ENCODE results near the gene PGAP6. TPM values are rescaled to one million over a fixed set of nuclear protein-coding genes. Genes with fewer than 3 reads are reported as not detected.
"Not testable (repeated sequence)": the region's sequence is repeated elsewhere in the genome, so short reads cannot be mapped to it uniquely, and the experiment has no call there.

The PGAP6 gene
- total RNA-seq, 2 donors from 2014 or later, result 104 to 115 TPM

DNA sequence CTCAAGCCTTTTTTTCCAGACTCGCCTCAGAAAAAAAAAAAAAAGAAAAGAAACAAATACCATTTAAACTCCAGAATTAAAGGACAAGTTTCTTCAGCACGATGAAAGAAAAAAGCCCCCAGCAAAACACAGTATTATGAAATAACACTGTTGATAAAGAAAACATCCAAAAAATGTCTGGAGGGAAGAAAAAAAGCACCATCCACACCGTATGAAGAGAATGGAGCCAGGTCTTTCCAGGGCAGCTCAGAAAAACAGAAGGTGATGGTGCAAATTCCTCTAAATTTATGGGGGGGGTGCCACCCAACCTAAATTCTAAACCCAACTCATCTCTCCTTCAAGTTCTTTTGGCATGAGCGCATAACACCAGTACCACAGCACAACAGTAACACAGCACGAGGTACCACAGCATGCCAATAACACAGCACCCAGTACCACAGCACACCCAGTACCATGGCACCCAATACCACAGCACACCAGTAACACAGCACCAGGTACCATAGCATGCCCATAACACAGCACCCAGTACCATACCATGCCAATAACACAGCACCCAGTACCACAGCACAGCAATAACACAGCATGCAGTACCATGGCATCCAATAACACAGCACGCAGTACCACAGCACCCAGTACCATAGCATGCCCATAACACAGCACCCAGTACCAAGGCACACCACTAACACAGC lies 48.2 kb downstream of the PGAP6 start:
- TF ChIP-seq, protein P1, sequence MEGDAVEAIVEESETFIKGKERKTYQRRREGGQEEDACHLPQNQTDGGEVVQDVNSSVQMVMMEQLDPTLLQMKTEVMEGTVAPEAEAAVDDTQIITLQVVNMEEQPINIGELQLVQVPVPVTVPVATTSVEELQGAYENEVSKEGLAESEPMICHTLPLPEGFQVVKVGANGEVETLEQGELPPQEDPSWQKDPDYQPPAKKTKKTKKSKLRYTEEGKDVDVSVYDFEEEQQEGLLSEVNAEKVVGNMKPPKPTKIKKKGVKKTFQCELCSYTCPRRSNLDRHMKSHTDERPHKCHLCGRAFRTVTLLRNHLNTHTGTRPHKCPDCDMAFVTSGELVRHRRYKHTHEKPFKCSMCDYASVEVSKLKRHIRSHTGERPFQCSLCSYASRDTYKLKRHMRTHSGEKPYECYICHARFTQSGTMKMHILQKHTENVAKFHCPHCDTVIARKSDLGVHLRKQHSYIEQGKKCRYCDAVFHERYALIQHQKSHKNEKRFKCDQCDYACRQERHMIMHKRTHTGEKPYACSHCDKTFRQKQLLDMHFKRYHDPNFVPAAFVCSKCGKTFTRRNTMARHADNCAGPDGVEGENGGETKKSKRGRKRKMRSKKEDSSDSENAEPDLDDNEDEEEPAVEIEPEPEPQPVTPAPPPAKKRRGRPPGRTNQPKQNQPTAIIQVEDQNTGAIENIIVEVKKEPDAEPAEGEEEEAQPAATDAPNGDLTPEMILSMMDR (conservative IDR thresholded peaks at IDR 0.05), result no peak
- Mint-ChIP-seq H3K27me3 (ENCODE audit: insufficient read depth) (no peaks in the 10 kb centered on the region), H3K4me1 (no peaks in the 10 kb centered on the region), H3K36me3 (ENCODE audit: low read depth) (peaks cover 10% of the 10 kb centered on the region), H3K27ac (no peak overlapping the region), H3K9me3 (no peaks in the 10 kb centered on the region), H3K4me3 (no peak overlapping the region)
- no peaks in the 10 kb centered on the region for H3K4me1 ChIP-seq (ENCODE audit: control insufficient read depth, insufficient read depth, low read length)
- H3K36me3 ChIP-seq (ENCODE audit: control insufficient read depth, insufficient read depth, low read length), result no peaks in the 10 kb centered on the region
- no peaks in the 10 kb centered on the region for H3K27me3 ChIP-seq (ENCODE audit: control insufficient read depth, insufficient read depth, low read length, poor library complexity, severe bottlenecking)
- H3K27ac ChIP-seq (ENCODE audit: low read depth, low read length), result no peak overlapping the region
- DNase-seq, result no peak
- H3K4me3 ChIP-seq (ENCODE audit: low read length), result no peak overlapping the region
- WGBS, 2 experiments (ENCODE audit: insufficient coverage in 1 of 2, insufficient read length in 1 of 2), result 96 to 100% methylated on average over 1 to 4 of the region's 6 CpGs
- H3K9ac ChIP-seq (ENCODE audit: extremely low read depth, low read length, poor library complexity, severe bottlenecking), result no peak overlapping the region
- no peaks in the 10 kb centered on the region for H3K9me3 ChIP-seq (ENCODE audit: control insufficient read depth, low read length)

DNA sequence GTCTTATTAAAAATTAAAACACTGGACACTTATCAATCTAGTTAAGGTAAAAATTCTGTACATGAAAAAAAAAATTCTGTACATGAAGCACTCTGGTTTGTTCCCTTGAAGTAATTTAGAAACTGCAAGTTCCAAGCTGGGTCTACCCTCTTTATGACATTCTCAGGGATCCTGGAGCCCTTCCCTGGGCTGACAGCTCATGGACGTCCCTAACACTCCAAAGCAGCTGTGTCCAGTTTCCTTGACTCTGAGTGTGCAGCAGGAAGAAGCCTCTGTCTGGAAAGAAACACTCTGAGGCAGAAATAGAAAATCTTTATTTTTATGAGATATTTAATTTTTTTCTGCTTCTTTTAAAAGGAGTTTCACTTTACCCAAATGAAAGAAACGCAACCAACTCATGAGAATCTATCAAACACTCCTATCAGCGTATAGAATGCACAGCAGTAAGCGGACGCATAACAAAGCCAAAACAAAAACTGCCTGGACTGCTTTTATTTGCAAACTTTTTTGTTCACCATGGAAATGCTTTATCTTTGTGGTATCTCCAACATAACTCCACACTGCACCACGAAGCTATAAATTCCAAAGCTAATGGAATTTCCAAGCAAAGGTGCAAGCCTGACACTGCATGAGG lies 50.5 kb downstream of the PGAP6 start:
- WGBS, 2 experiments (ENCODE audit: insufficient coverage in 1 of 2, insufficient read length in 1 of 2), result 77 to 93% methylated on average over 3 to 5 of the region's 6 CpGs
- H3K9me3 ChIP-seq (ENCODE audit: control insufficient read depth, low read length), result not testable (repeated sequence)

DNA sequence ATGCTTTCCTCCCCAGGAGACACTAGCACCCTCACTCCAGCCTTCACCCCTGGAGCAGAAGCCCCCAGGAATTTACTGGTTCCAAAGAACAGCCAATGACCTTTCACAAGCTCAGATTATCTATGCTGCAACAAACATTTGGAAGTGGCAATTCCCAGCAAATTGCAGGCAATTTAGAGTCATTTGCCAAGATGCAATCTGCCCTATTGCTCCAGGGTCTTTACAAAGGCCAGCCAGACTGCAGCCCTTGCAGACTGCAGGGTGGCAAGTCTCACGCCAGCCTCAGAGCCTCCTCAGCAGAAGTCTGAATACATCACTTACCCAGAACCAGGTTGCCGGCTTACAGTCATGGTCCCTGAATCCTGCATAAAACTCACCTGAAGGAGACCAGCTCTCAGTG lies 51.0 kb downstream of the PGAP6 start:
- no peaks in the 10 kb centered on the region for H3K4me1 Mint-ChIP-seq
- H3K4me3 ChIP-seq (ENCODE audit: low read length), result no peak overlapping the region
- peak overlapping the region; percentile 38 for H3K27ac ChIP-seq (ENCODE audit: low read depth, low read length)
- 90 to 100% methylated on average over 2 of the region's 2 CpGs for WGBS, 2 experiments (ENCODE audit: insufficient coverage in 1 of 2, insufficient read length in 1 of 2)
- no peaks in the 10 kb centered on the region for H3K9me3 ChIP-seq (ENCODE audit: control insufficient read depth, low read length)
- no peaks in the 10 kb centered on the region for H3K36me3 ChIP-seq (ENCODE audit: control insufficient read depth, insufficient read depth, low read length)
- no peak overlapping the region for H3K9ac ChIP-seq (ENCODE audit: extremely low read depth, low read length, poor library complexity, severe bottlenecking)
- H3K27ac Mint-ChIP-seq, result no peak overlapping the region
- no peaks in the 10 kb centered on the region for H3K9me3 Mint-ChIP-seq
- no peak overlapping the region for H3K4me3 Mint-ChIP-seq
- no peaks in the 10 kb centered on the region for H3K27me3 Mint-ChIP-seq (ENCODE audit: insufficient read depth)
- TF ChIP-seq, protein P1 (conservative IDR thresholded peaks at IDR 0.05), result no peak
- H3K36me3 Mint-ChIP-seq (ENCODE audit: low read depth), result peaks cover 10% of the 10 kb centered on the region
- no peaks in the 10 kb centered on the region for H3K4me1 ChIP-seq (ENCODE audit: control insufficient read depth, insufficient read depth, low read length)
- DNase-seq, result no peak
- no peaks in the 10 kb centered on the region for H3K27me3 ChIP-seq (ENCODE audit: control insufficient read depth, insufficient read depth, low read length, poor library complexity, severe bottlenecking)

More for the DNA sequence above, 50.5 kb downstream of the PGAP6 start:
- H3K4me3 Mint-ChIP-seq; H3K36me3 ChIP-seq (ENCODE audit: control insufficient read depth, insufficient read depth, low read length); H3K4me3 ChIP-seq (ENCODE audit: low read length); H3K4me1 ChIP-seq (ENCODE audit: control insufficient read depth, insufficient read depth, low read length); H3K27me3 Mint-ChIP-seq (ENCODE audit: insufficient read depth); H3K9me3 Mint-ChIP-seq; DNase-seq; H3K27me3 ChIP-seq (ENCODE audit: control insufficient read depth, insufficient read depth, low read length, poor library complexity, severe bottlenecking); H3K27ac Mint-ChIP-seq; H3K9ac ChIP-seq (ENCODE audit: extremely low read depth, low read length, poor library complexity, severe bottlenecking); H3K4me1 Mint-ChIP-seq: not testable (repeated sequence)
- peaks cover 10% of the 10 kb centered on the region for H3K36me3 Mint-ChIP-seq (ENCODE audit: low read depth)
- peak overlapping the region; percentile 38 for H3K27ac ChIP-seq (ENCODE audit: low read depth, low read length)

Data from endodermal cell (in vitro differentiated cells).